Measurements from ENCODE around the gene ARL2.

ARL2 gene

GRCh38 chr11:65066315-65066714, 52.4 kb downstream of the ARL2 start:
- H3K27ac ChIP-seq, result no peak overlapping the region
- no peak for TF ChIP-seq ZFX (IDR thresholded peaks at IDR 0.05)
- TF ChIP-seq, protein P1, sequence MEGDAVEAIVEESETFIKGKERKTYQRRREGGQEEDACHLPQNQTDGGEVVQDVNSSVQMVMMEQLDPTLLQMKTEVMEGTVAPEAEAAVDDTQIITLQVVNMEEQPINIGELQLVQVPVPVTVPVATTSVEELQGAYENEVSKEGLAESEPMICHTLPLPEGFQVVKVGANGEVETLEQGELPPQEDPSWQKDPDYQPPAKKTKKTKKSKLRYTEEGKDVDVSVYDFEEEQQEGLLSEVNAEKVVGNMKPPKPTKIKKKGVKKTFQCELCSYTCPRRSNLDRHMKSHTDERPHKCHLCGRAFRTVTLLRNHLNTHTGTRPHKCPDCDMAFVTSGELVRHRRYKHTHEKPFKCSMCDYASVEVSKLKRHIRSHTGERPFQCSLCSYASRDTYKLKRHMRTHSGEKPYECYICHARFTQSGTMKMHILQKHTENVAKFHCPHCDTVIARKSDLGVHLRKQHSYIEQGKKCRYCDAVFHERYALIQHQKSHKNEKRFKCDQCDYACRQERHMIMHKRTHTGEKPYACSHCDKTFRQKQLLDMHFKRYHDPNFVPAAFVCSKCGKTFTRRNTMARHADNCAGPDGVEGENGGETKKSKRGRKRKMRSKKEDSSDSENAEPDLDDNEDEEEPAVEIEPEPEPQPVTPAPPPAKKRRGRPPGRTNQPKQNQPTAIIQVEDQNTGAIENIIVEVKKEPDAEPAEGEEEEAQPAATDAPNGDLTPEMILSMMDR (conservative IDR thresholded peaks at IDR 0.05), result no peak

GRCh38 chr11:65066805-65067291, 52.9 kb downstream of the ARL2 start:
- TF ChIP-seq, protein P1 (conservative IDR thresholded peaks at IDR 0.05), result no peak
- no peak for TF ChIP-seq ZFX (IDR thresholded peaks at IDR 0.05)
- H3K27ac ChIP-seq, result no peak overlapping the region

- no peak overlapping the region for H3K27ac ChIP-seq
- TF ChIP-seq ZFX (IDR thresholded peaks at IDR 0.05), result no peak
Observed at GRCh38 chr11:65067446-65067845, 53.5 kb downstream of the ARL2 start.

GRCh38 chr11:65069217-65069616, 55.3 kb downstream of the ARL2 start:
- no peak for TF ChIP-seq ZFX (IDR thresholded peaks at IDR 0.05)
- TF ChIP-seq, protein P1 (conservative IDR thresholded peaks at IDR 0.05), result no peak
- H3K27ac ChIP-seq, result no peak overlapping the region
